ENCODE results near the gene DPY19L2. TPM values are rescaled to one million over a fixed set of nuclear protein-coding genes. Genes with fewer than 3 reads are reported as not detected.
"Not testable (repeated sequence)": the region's sequence is repeated elsewhere in the genome, so short reads cannot be mapped to it uniquely, and the experiment has no call there.

DPY19L2 gene
- total RNA-seq, 1 experiment from 2014 or later = 4.9 TPM

GRCh38 chr12:63584426-63584825 lies 83.9 kb downstream of the DPY19L2 start:
- not testable (repeated sequence) for H3K79me2 ChIP-seq (ENCODE audit: insufficient read depth, low read length)

GRCh38 chr12:63583289-63583688 lies 85.0 kb downstream of the DPY19L2 start:
- no CpG with 5 or more reads among the region's 1 CpG for WGBS (ENCODE audit: extremely low coverage, insufficient read length, low lambda C conversion rate)
- not testable (repeated sequence) for H3K4me3 Mint-ChIP-seq; H2BK20ac ChIP-seq (ENCODE audit: low read depth, low read length, poor library complexity, severe bottlenecking)

More at GRCh38 chr12:63584426-63584825, 83.9 kb downstream of the DPY19L2 start:
- H2AK5ac ChIP-seq (ENCODE audit: insufficient read length, low read length); H4K5ac ChIP-seq (ENCODE audit: insufficient read length, low read depth, low read length); H3K4me1 ChIP-seq (ENCODE audit: insufficient read depth, low read length); H2AFZ ChIP-seq (ENCODE audit: low read length); H4K20me1 ChIP-seq (ENCODE audit: control insufficient read depth, insufficient read depth, insufficient read length); H3K36me3 Mint-ChIP-seq (ENCODE audit: insufficient read depth in 1 of 3, low read depth in 3 of 3); H3T11ph ChIP-seq (ENCODE audit: low read length); H3K27me3 ChIP-seq (ENCODE audit: insufficient read depth, low read length); H4K91ac ChIP-seq (ENCODE audit: insufficient read length, low read depth, low read length); H3K4ac ChIP-seq (ENCODE audit: low read depth, low read length); H3K4me3 Mint-ChIP-seq; H2BK15ac ChIP-seq (ENCODE audit: low read depth, low read length); H4K8ac ChIP-seq (replicated peaks; ENCODE audit: insufficient read length, low read depth, low read length); DNase-seq; H3K9me3 Mint-ChIP-seq; H3K56ac ChIP-seq (ENCODE audit: insufficient read length, low read depth, low read length); H2BK20ac ChIP-seq (ENCODE audit: low read depth, low read length, poor library complexity, severe bottlenecking); H3K4me2 ChIP-seq (ENCODE audit: insufficient read depth, insufficient read length, low read length); H3K9me3 ChIP-seq (ENCODE audit: control insufficient read depth, low read depth, low read length); H2BK12ac ChIP-seq (ENCODE audit: insufficient read length, low read depth, low read length); H3K23ac ChIP-seq (ENCODE audit: insufficient read length, low read depth, low read length); H2BK120ac ChIP-seq (ENCODE audit: low read depth, low read length, poor library complexity, severe bottlenecking); H3K18ac ChIP-seq (ENCODE audit: insufficient read length, low read depth, low read length); H3K14ac ChIP-seq (ENCODE audit: insufficient read depth, low read length); H3K4me1 Mint-ChIP-seq; H3K23me2 ChIP-seq (ENCODE audit: insufficient read length, low read depth, low read length, poor library complexity, severe bottlenecking); H3K9ac ChIP-seq (ENCODE audit: extremely low read depth, insufficient read length, low read length); H2BK5ac ChIP-seq (ENCODE audit: insufficient read length, low read length); H3K27ac Mint-ChIP-seq; H3K27me3 Mint-ChIP-seq (ENCODE audit: low read depth); H3K79me1 ChIP-seq (ENCODE audit: insufficient read depth, low read depth, low read length, poor library complexity, severe bottlenecking); H3K27ac ChIP-seq (ENCODE audit: insufficient read length, low read depth, low read length): not testable (repeated sequence)
- WGBS (ENCODE audit: extremely low coverage, insufficient read length, low lambda C conversion rate) = no CpG with 5 or more reads among the region's 3 CpGs

More at GRCh38 chr12:63583289-63583688, 85.0 kb downstream of the DPY19L2 start:
- not testable (repeated sequence) for H3K9me3 ChIP-seq (ENCODE audit: control insufficient read depth, low read depth, low read length); H3K79me2 ChIP-seq (ENCODE audit: insufficient read depth, low read length); H3K27ac ChIP-seq (ENCODE audit: insufficient read length, low read depth, low read length); H2BK12ac ChIP-seq (ENCODE audit: insufficient read length, low read depth, low read length); H3K4ac ChIP-seq (ENCODE audit: low read depth, low read length); H3K4me1 Mint-ChIP-seq; H3K14ac ChIP-seq (ENCODE audit: insufficient read depth, low read length); H3T11ph ChIP-seq (ENCODE audit: low read length); H3K27ac Mint-ChIP-seq; H2BK15ac ChIP-seq (ENCODE audit: low read depth, low read length); H3K23ac ChIP-seq (ENCODE audit: insufficient read length, low read depth, low read length); H4K91ac ChIP-seq (ENCODE audit: insufficient read length, low read depth, low read length); H3K23me2 ChIP-seq (ENCODE audit: insufficient read length, low read depth, low read length, poor library complexity, severe bottlenecking); H3K4me2 ChIP-seq (ENCODE audit: insufficient read depth, insufficient read length, low read length); H4K5ac ChIP-seq (ENCODE audit: insufficient read length, low read depth, low read length); H3K79me1 ChIP-seq (ENCODE audit: insufficient read depth, low read depth, low read length, poor library complexity, severe bottlenecking); H3K4me1 ChIP-seq (ENCODE audit: insufficient read depth, low read length); H3K27me3 ChIP-seq (ENCODE audit: insufficient read depth, low read length); H4K8ac ChIP-seq (replicated peaks; ENCODE audit: insufficient read length, low read depth, low read length); H2AFZ ChIP-seq (ENCODE audit: low read length); H3K9ac ChIP-seq (ENCODE audit: extremely low read depth, insufficient read length, low read length); H3K27me3 Mint-ChIP-seq (ENCODE audit: low read depth); H3K18ac ChIP-seq (ENCODE audit: insufficient read length, low read depth, low read length); H2AK5ac ChIP-seq (ENCODE audit: insufficient read length, low read length); H2BK5ac ChIP-seq (ENCODE audit: insufficient read length, low read length); H4K20me1 ChIP-seq (ENCODE audit: control insufficient read depth, insufficient read depth, insufficient read length); H2BK120ac ChIP-seq (ENCODE audit: low read depth, low read length, poor library complexity, severe bottlenecking); H3K9me3 Mint-ChIP-seq; H3K36me3 Mint-ChIP-seq (ENCODE audit: insufficient read depth in 1 of 3, low read depth in 3 of 3); DNase-seq; H3K56ac ChIP-seq (ENCODE audit: insufficient read length, low read depth, low read length)
